T-helper 9 cell (primary cell): Measurements from ENCODE around the gene SPAAR.
"Not testable (repeated sequence)": the region's sequence is repeated elsewhere in the genome, so short reads cannot be mapped to it uniquely, and the experiment has no call there.

Experiments
- DNase-seq: peaks from one replicate; pipeline ENCODE4 v3.0.0-alpha.2; 2020

SPAAR gene

GRCh38 chr9:35923927-35924763, 14.9 kb downstream of the SPAAR start:
- no peak for DNase-seq

- no peak for DNase-seq
Measured at GRCh38 chr9:35928591-35929452, 19.5 kb downstream of the SPAAR start.

- DNase-seq, result no peak
Measured at GRCh38 chr9:35929453-35929718, 20.1 kb downstream of the SPAAR start.

- no peak for DNase-seq
Measured at GRCh38 chr9:35930521-35930920, 21.2 kb downstream of the SPAAR start.

GRCh38 chr9:35930989-35931388, 21.7 kb downstream of the SPAAR start:
- DNase-seq, result no peak

GRCh38 chr9:35932735-35933134, 23.4 kb downstream of the SPAAR start:
- DNase-seq, result no peak

GRCh38 chr9:35933550-35934067, 24.3 kb downstream of the SPAAR start:
- no peak for DNase-seq

GRCh38 chr9:35934069-35934468, 24.8 kb downstream of the SPAAR start:
- DNase-seq, result not testable (repeated sequence)

GRCh38 chr9:35935261-35935660, 26.0 kb downstream of the SPAAR start:
- DNase-seq, result no peak

GRCh38 chr9:35935755-35936509, 26.6 kb downstream of the SPAAR start:
- DNase-seq, result no peak

- no peak for DNase-seq
Measured at GRCh38 chr9:35937227-35937626, 27.9 kb downstream of the SPAAR start.

GRCh38 chr9:35938474-35939356, 29.4 kb downstream of the SPAAR start:
- no peak for DNase-seq

- DNase-seq, result no peak
Measured at GRCh38 chr9:35939679-35940250, 30.5 kb downstream of the SPAAR start.

- DNase-seq, result peak; percentile 14
Measured at GRCh38 chr9:35940458-35941407, 31.4 kb downstream of the SPAAR start.

GRCh38 chr9:35942286-35942685, 33.0 kb downstream of the SPAAR start:
- DNase-seq, result no peak

- DNase-seq, result no peak
Measured at GRCh38 chr9:35944173-35944572, 34.9 kb downstream of the SPAAR start.

GRCh38 chr9:35944841-35945240, 35.6 kb downstream of the SPAAR start:
- no peak for DNase-seq

- peak; percentile 66 for DNase-seq
Measured at GRCh38 chr9:35945341-35946018, 36.2 kb downstream of the SPAAR start.

- no peak for DNase-seq
Measured at GRCh38 chr9:35948451-35948850, 39.2 kb downstream of the SPAAR start.

GRCh38 chr9:35948901-35949318, 39.6 kb downstream of the SPAAR start:
- DNase-seq, result no peak
